HG02885 (cell line): Measurements from ENCODE around the gene KRTAP12-4.
"Not testable (repeated sequence)": the region's sequence is repeated elsewhere in the genome, so short reads cannot be mapped to it uniquely, and the experiment has no call there.

Experiments used
- ATAC-seq: cut with Tn5 transposase; IDR thresholded peaks from one replicate; pipeline ENCODE4 v1.9.1; 2021; ENCODE audit warnings: mild to moderate bottlenecking; ENCODE audit not compliant: unreplicated experiment, poor library complexity

The KRTAP12-4 gene, protein sequence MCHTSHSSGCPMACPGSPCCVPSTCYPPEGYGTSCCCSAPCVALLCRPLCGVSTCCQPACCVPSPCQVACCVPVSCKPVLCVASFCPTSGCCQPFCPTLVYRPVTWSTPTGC

DNA sequence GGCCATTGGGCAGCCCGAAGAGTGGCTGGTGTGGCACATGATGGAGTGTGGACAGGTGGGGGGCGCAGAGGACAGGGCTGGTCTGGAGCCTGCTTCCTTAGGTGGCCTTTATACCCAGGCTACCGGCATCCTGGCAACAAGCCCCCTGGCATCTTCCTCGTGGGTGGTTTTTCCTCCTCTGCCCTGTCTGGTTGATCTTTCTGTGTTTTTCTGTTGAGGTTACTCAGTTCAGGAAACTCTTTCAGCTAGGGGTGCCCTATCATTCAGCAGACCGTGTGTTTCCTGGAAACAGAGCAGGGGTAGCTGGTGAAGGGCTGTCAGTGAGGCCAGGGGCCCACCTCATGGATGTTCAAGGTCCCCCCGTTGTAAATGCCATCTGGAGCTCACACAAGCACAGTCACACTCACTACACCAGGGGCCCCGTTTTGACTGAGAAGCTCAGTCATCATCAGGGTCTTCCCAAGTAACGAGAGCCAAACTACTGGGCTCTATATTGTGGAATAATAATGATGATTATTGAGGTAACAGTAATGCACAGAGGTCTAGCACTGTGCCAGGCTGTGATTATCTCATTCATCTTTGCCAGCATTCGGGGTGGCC is at the start of gene KRTAP12-4:
TSS of gene KRTAP12-4 (minus strand) at position 84 of the 600 bp plus-strand sequence. CDS start at position 39, 45 bp downstream.
- ATAC-seq, result no peak

DNA sequence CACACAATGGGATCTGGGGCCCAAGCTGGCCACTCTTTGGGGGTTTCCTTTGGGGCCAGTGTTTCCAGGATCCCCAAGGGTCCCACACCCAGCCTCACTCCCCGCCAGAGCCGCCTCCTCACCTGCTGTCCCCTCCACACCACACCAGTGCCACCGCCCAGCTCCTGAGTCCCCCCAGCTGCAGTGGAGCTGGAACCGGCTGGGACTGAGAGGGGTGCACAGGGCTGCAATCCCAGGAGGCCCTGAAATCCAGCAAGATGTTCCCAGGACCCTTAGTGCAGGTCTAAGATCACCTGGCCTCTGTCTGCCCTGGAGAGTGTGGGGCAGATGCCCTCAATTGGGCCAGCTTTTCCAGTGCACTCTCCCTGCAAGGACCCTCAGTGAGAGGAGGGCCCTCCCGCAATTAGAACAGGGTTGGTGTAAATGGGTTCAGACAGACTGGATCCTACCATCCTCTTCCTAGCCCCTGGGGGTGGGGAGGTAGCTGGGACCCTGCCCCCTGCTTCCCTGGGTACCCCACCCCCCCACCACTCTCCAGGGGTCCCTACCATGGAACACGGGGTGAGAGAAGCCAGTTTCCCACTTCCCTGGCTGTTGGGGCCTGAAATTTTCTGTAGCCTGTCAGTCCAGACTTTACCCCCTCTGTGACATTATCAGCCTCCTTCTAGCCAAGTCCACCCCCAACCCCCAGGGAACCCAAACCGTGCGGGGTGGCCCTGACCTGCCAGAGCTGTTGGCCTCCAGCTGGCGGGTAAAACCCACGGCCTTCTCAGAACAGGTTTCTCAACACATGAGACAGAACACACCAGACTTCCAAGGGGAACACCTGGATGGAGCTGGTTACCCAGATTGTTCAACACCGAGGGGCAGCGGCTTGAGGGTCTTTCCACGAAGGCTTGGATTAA is 49.5 kb upstream of the KRTAP12-4 start:
- ATAC-seq, result no peak

DNA sequence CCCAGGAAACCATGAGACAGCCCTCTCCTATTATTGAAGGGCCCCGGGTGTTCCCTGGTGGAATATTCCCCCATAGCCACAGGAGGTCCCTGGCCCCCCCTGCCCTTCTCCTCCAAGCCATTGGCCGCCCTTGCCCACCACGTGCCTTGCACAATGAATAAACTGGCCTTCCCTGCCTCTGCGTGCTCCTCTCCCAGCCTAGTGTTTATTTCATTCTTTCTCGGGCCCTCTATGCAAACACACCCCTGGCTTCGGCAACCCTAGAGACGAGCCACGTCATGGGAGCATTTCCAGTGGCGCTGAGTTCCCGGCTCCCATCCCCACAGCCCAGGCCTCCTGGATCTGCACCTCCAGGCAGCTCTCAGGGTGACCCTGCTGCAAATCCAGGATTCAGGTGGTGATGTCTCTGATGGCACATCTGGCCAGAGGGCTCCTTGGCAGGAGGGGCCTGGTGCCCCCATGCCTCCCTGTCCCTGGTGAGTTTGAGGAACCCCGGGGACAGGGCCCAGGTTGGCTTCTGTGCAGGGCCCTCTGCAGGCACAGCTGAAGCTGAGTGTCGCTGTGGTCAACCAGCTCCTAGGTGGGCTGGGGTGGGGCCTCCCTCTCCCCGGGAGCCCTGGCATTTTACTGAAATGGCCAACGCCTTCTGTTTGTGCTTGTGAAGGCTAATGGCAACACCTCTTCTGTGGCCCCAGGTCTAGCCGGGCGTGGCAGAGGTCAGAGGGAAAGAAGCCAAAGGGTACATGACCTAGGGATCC is 48.7 kb upstream of the KRTAP12-4 start:
- ATAC-seq, result no peak

DNA sequence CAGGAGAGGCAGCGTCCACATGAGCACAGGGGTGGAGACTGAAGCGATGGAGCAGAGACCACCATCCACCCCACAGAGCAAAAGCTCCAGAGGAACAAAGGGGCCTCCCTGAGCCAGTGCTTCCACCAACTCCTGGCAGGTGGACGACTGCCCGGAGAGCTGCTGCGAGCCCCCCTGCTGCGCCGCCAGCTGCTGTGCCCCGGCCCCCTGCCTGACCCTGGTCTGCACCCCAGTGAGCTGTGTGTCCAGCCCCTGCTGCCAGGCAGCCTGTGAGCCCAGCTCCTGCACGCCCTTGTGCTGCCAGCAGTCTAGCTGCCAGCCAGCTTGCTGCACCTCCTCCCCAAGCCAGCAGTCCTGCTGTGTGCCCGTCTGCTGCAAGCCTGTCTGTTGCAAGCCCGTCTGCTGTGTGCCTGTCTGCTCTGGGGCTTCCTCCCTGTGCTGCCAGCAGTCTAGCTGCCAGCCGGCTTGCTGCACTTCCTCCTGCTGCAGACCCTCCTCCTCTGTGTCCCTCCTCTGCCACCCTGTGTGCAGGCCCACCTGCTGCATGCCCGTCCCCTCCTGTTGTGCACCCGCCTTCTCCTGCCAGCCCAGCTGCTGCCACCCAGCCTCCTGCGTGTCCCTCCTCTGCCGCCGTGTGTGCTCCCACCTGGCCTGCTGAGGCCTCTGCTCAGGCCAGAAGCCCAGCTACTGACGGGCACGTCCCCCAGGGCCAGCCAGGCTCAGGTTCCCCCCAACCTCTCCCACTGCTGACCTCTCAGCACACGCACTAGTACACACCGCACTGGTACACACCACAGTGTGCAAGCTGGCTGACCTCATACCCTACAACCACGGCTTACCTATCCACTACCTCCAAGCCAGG is 47.9 kb upstream of the KRTAP12-4 start:
- ATAC-seq, result no peak

DNA sequence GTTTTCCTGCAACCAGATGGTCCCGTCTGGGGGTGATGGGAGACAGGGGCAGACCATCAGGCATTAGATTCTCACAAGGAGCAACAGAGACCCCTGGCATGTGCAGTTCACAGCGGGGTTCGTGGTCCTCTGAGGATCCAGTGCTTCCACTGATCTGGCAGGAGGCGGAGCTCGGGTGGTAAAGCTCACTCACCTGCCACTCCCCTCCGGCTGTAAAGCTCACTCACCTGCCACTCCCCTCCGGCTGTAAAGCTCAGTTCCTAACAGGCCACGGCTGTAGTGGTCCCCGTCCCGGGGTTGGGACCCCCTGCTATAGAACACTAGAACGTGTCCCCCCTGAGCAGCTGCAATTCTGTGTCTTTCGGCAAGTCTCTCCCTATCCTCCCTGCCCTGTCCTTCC is 47.1 kb upstream of the KRTAP12-4 start:
- no peak for ATAC-seq

DNA sequence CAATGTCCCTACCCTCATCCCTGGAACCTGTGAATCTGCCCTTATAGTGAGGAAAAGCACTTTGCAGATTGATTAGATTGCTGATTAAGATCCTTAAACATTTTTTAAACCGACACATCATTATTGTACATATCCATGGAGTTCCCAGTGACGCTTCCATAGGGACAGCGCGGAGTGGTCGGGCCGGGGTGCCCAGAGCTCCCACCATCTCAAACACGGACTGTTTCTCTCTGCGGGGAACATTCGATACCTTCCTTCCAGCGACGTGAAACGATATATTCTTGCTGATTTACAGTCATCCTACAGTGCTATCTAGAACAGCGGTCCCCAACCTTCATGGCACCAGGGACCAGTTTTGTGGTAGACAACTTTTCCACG is 46.6 kb upstream of the KRTAP12-4 start:
- ATAC-seq, result no peak

DNA sequence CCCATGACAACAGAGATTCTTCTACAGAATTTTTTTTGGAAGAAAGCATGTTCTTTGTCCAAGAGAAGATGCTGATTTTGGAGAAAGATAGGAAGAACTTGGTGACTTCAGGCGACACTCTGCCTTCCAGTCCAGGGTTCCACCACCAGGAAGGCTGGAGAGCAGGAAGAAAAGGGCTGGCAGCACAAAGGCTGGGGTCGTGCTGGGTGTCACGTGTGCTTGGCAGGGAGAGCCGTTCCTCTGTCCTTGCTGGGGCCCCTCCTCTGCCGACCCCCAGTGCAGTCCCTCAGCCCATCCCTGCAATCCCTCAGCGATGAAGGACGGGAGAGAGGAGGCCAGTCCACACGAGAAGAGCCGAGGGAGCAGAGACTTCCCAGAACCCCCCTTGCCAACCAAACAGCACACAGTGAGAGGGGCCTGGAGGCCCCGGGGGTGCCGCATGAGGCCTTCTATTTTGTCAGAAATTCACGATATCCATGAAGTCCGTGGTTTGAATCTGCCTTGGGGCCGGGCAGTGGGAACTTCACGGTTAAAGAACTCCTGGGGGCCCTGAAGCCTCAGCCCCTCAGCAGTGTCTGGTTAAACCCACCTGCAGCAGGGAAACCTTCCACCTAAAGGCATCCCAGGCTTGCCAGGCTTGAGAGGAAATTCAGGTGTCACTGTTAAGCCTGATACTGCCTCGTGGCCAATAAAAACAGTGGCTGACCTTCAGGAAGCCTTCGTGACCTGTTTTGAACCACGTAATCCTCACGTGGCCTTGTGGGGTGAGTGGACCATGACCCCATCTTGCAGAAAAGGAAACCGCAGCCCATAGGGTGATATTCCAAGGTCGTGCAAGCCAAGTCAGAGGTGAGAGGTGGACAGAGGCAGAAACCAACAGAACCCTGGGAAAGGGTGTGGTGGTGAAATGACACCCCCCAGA is 45.9 kb upstream of the KRTAP12-4 start:
- no peak for ATAC-seq

DNA sequence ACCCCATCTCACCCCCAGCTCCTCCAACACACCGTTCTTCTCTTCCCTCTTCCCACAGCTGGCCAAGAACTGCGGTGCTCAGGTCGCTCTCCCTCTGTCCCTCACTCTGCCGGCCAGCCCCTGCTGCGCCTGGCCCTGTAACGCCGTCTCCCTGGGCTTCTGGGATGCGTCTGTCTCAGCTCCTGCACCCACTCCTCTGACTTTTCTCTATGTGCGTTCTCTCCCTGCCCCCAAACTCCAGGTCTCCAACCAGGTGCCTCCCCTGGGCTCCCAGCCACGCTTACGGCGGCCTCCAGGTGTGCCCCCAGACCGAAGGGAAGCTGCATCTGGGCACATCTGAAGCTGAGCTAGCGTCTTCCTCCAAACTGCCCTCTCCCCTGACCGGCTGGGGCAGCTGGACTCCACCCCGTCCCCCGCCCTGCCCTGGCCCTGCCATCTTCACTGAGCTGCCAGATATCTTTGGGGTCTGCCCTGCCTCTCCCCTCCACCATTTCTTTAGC is 45.1 kb upstream of the KRTAP12-4 start:
- ATAC-seq, result no peak

DNA sequence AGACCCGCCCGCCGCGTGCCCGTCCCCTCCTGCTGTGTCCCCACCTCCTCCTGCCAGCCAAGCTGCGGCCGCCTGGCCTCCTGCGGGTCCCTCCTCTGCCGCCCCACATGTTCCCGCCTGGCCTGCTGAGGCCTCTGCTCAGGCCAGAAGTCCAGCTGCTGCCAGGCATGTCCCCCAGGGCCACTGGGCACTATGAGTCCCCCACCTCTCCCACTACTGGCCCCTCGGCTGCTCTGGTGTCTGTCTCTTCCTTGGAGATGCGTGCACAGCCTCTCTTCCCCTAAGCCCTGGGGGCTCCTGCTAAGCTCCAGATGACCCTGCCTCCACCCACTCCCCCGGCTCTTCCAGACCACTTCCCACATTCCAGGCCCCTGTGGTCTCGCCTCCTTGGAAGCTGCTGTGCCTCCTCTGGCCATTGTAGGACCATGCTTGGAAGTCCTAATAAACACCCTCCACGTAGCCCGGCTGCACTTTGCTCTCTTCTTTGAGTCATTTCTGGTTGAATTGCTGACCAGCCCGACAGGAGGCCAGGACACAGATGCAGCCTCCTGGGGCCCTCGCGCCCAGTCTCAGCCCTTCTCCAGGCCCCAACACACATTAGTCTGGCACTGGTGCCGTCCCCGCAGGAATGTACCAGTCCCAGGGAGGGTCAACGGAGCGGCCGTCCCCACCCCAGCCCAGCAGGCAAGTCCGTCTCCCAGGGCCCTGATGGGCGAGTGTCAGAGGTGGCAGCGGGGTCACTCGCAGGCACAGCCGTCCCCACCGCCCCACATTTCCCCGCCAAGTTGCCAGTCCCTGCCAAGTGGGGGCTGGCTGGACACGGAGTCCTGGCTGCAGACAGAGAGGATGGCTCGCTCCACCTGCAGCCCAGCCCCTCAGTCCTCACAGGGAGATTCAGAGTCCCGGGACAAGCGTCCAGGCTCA is 43.6 kb upstream of the KRTAP12-4 start:
- no peak for ATAC-seq

DNA sequence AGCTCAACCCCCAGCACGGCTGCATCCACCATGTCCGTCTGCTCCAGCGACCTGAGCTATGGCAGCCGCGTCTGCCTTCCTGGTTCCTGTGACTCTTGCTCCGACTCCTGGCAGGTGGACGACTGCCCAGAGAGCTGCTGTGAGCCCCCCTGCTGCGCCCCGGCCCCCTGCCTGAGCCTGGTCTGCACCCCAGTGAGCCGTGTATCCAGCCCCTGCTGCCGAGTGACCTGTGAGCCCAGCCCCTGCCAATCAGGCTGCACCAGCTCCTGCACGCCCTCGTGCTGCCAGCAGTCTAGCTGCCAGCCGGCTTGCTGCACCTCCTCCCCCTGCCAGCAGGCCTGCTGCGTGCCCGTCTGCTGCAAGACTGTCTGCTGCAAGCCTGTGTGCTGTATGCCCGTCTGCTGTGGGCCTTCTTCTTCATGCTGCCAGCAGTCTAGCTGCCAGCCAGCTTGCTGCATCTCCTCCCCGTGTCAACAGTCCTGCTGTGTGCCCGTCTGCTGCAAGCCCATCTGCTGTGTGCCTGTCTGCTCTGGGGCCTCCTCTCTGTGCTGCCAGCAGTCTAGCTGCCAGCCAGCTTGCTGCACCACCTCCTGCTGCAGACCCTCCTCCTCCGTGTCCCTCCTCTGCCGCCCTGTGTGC is 42.8 kb upstream of the KRTAP12-4 start, which contains the start of gene KRTAP10-12:
TSS of gene KRTAP10-12 (plus strand) at position 1 of the 639 bp plus-strand sequence. CDS start at position 31, 30 bp downstream.
- ATAC-seq, result not testable (repeated sequence)

DNA sequence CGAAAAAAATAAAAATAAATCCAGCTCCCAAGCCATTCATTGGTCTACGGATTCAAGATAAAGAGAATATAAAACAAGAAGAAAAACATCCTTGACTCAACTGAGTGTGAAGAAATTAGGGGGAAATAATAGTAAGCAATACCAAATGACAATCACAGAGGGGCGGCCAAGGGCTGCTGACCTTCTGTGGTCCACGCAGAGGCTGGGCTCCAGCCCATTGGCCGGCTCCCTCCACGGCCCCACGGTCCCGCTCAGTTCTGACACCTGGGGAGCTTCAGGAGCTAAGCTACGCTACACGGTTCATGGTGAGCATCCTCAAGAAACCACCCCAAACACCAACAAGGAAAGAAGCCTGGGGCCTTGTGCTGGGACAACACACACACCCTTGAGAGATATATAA is 42.1 kb upstream of the KRTAP12-4 start:
- ATAC-seq, result no peak

DNA sequence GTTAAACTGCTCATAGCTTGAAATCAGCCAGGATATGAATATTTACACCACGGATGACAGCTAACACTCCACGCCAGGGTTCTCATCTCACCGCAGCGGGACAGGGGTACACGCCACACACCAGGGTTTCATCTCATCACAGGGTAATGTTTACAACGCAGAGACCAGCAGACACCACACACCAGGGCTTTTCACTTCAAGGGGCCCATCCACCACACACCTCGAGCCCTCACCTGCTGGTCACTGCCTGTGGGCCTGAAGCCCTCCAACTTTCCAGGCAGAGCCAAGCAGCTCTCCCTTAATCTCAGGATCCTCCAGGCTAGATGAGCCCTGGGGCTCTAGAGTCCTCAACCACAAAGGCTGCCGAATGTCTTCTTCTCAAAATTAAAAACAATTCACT is 41.2 kb upstream of the KRTAP12-4 start:
- ATAC-seq, result no peak

DNA sequence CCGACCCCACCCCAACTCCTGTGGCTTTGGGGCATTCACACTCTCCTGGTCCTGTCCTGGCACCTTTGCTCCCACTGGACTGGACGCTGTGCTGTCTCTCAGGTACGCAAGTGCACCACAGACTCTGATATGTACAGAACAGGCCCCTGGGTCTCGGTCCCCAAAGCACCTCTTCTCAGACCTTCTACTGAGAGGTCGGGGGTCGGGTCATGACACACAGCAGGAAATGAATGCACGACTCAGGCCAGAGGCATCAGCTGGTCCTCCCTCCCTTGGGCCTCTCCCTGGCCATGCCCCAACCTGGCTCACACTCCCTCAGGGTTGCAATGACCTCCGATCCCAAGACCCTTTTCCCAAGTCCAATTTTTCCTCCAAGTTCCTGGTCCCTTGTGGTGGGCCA is 40.7 kb upstream of the KRTAP12-4 start:
- ATAC-seq, result no peak

DNA sequence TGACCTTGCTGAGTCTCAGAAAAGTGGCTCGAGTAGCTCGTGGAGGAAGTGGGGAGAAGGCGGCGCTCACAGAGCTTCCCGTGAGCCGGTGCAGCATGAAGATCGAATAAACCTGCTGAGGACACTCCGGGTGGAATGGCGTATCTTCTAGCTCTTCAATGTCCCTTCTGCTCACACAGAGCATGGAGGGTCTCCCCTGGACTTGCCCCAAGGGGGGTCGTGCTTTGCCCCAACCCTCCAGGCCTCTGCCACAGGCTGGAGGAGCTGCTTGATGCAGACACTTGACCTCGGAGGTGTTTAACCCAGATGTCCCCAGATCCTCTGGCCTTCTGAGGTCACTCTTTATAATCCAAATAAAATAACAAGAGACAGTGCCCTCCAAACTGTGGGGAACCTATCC is 40.3 kb upstream of the KRTAP12-4 start:
- ATAC-seq, result no peak

DNA sequence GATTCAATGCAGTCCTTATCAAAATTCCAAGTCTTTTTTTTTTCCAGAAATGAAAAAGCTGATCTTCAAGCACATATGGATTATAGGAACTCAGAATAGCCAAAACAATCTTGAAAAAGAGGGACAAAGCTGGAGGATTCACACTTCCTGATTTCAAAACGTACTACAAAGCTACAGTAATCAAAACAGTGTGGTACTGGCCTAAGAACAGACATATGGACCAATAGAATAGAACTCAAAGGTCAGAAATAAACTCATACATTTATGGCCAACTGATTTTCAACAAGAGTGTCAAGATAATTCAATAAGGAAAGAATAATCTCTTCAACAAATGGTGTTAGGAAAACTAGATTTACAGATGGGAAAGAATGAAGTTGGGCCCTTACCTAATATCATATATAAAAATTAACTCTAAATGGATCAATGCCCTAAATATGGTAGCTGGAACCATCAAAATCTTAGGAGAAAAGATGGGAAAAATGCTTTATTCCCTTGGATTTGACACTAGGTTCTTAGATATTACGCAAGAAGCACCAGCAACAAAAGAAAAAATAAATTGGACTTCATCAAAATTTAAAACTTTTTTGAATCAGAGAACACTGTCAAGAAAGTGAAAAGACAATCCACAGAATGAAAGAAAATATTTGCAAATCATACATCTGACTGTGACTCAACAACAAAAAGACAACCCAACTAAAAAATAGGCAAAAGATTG is 38.5 kb upstream of the KRTAP12-4 start:
- ATAC-seq, result no peak

DNA sequence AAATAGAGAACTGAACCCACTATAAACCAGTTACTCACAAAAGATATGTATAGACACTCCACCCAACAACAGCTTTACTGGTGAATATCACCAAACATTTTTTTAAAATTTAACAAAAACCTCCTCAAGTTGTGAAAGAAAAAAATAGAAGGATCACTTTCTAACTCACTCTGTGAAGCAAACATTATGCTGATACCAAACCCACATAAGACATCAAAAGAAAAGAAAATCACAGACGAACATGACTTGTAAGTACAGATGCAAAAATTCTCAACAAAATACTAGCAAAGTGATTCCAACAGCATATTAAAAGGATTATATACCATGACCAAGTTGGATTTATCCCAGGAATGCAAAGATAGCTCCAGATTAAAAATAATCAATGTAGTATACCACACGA is 37.2 kb upstream of the KRTAP12-4 start:
- ATAC-seq, result no peak
